ENCODE measurements around the gene TMEM272. TPM values are rescaled to one million over a fixed set of nuclear protein-coding genes. Genes with fewer than 3 reads are reported as not detected.
A peak's percentile ranks its signal among the peaks of the same experiment; 100 is the strongest.

TMEM272 gene
- total and polyA plus RNA-seq, 2 donors (not counting 1 experiment from before 2014, with no cell fraction given): not detected

DNA sequence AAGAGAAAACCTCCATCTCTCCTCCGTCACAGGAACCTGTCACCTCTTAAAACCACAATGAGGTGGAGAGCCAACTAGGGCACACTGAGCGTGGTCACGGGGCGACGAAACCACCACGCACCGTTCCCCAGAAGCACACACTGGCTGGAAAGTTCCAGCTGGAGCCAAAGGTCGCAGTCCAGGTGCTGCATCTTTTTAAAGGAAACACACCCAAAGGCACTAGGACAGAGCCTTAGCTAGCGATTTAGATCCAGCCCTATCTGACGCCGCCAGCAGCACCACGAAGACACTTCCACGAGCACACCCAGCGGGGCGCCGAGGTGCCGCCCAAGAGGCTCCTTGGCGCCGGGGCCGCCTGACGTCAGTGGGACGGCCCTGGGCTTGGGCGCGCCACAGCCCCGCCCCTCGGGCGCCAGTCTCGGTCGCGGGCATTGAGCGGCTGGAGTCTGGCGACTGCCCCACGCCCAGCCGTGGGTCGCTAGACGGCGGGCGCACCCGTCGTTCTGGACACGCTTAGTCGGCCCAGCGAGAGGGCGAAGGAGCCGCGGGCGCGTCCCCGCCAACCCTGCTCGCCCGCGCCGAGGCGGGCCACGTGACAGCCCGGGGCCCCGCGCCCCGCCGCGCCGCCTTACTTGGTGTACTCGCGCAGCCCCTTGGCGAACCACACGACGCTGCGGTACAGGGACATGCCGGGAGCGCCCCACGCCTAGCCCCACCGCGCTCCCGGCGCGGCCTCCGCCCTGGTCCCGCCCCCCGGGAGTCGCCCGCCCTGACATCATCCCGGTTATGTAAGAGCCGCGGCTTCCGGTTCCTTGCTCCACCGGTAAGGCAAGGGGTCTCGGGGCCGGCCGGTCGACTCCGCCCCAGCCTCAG, 41.3 kb downstream of the TMEM272 start, which contains the start of gene DHRS12:
DHRS12 (minus strand) TSS at position 742 of the 873 bp plus-strand sequence. CDS start 4,504 bp downstream, outside the sequence.
- under 1% methylated on average over 91 of the region's 91 CpGs for WGBS (ENCODE audit: insufficient coverage)
- ChIA-PET CTCF (interaction anchor here (0.8 to 2.2 kb wide), 7 partner anchors 11 to 370 kb away, joined by 3 to 17 read pairs (median 3); partner anchors contain the start of gene INTS6), POLR2A (interaction anchor here (1.1 to 1.7 kb wide), 3 partner anchors 349 to 352 kb away, joined by 5 to 9 read pairs (median 6); partner anchors contain the start of gene INTS6)
- Mint-ChIP-seq H3K27me3 (no peaks in the 10 kb centered on the region), H3K9me3 (ENCODE audit: insufficient read depth) (no peaks in the 10 kb centered on the region), H3K4me3 (peak within 1 kb of the TSS; percentile 99), H3K4me1 (peaks cover 38% of the 10 kb centered on the region), H3K27ac (peak within 1 kb of the TSS; percentile 100)
- H3K4me1 ChIP-seq (ENCODE audit: control insufficient read depth in 2 of 2, insufficient read depth in 2 of 2, low read length in 2 of 2): peaks cover 19 to 27% of the 10 kb centered on the region in 2 donors
- intact Hi-C loops (cut with micrococcal nuclease): loop anchor here (1.0 to 10.0 kb wide), 5 partner anchors 209 to 651 kb away; partner anchors contain the start of genes ALG11, CKAP2, FAM124A and INTS6
- H3K9me3 ChIP-seq (ENCODE audit: control extremely low read depth in 1 of 3, control insufficient read depth in 2 of 3, insufficient read depth in 1 of 3, low read length in 2 of 3): no peaks in the 10 kb centered on the region
- H3K79me2 ChIP-seq (ENCODE audit: control insufficient read depth, insufficient read depth, low read length): peaks cover 11% of the 10 kb centered on the region
- peak within 1 kb of the TSS; percentile 88 for H3K4me2 ChIP-seq (replicated peaks; ENCODE audit: low read depth, low read length, poor library complexity, severe bottlenecking)
- peak within 1 kb of the TSS; percentile 98 for H3K27ac ChIP-seq (ENCODE audit: low read length in 2 of 2)
- peak within 1 kb of the TSS; percentile 96 for H3K9ac ChIP-seq (ENCODE audit: low read length)
- H3K4me3 ChIP-seq (ENCODE audit: control extremely low read depth in 1 of 5, extremely low read depth in 1 of 5, insufficient read depth in 1 of 5, low read depth in 2 of 5, low read length in 4 of 5): peak within 1 kb of the TSS; percentile 64 to 94 (median 72)
- ATAC-seq (ENCODE audit: low read depth): peak; percentile 84
- no peaks in the 10 kb centered on the region for H4K20me1 ChIP-seq (ENCODE audit: control insufficient read depth, insufficient read depth, low read length, poor library complexity, severe bottlenecking)
- no peaks in the 10 kb centered on the region for H3K27me3 ChIP-seq (replicated peaks in 1 of 4; ENCODE audit: control extremely low read depth in 1 of 4, control insufficient read depth in 3 of 4, insufficient read depth in 4 of 4, low read length in 3 of 4)
- TF ChIP-seq EZH2 (IDR thresholded peaks at IDR 0.05; ENCODE audit: borderline replicate concordance, insufficient read depth, low read depth, low read length, poor library complexity, severe bottlenecking): no peak
- TF ChIP-seq, protein P1, sequence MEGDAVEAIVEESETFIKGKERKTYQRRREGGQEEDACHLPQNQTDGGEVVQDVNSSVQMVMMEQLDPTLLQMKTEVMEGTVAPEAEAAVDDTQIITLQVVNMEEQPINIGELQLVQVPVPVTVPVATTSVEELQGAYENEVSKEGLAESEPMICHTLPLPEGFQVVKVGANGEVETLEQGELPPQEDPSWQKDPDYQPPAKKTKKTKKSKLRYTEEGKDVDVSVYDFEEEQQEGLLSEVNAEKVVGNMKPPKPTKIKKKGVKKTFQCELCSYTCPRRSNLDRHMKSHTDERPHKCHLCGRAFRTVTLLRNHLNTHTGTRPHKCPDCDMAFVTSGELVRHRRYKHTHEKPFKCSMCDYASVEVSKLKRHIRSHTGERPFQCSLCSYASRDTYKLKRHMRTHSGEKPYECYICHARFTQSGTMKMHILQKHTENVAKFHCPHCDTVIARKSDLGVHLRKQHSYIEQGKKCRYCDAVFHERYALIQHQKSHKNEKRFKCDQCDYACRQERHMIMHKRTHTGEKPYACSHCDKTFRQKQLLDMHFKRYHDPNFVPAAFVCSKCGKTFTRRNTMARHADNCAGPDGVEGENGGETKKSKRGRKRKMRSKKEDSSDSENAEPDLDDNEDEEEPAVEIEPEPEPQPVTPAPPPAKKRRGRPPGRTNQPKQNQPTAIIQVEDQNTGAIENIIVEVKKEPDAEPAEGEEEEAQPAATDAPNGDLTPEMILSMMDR (IDR thresholded peaks at IDR 0.05): no peak
- H3K36me3 ChIP-seq (replicated peaks in 1 of 2; ENCODE audit: control extremely low read depth in 1 of 2, control insufficient read depth in 1 of 2, extremely low read depth in 1 of 2, insufficient read depth in 2 of 2, low read length in 1 of 2): no peaks in the 10 kb centered on the region
- H2AFZ ChIP-seq (ENCODE audit: insufficient read depth, low read depth, low read length, poor library complexity, severe bottlenecking): peak within 1 kb of the TSS; percentile 64
- peak; percentile 95 for DNase-seq
